H9 (cell line): Measurements from ENCODE around the gene CALHM6. TPM values are rescaled to one million over a fixed set of nuclear protein-coding genes. Genes with fewer than 3 reads are reported as not detected.

ENCODE experiments used
- DNase-seq: peaks from one replicate; pipeline ENCODE4 v3.0.0-alpha.2; 2017
- H2AFZ ChIP-seq: one replicate; pipeline ENCODE4 v1.6.1; 2013; ENCODE audit warnings: mild to moderate bottlenecking, low read length, control low read depth, moderate library complexity
- H2AK5ac ChIP-seq: 2 replicates; pipeline ENCODE4 v1.6.1; 2013; ENCODE audit warnings: low read length, control low read depth, mixed read lengths; ENCODE audit not compliant: insufficient read length
- H2BK120ac ChIP-seq: one replicate; pipeline ENCODE4 v1.6.1; 2013; ENCODE audit warnings: low read depth, mild to moderate bottlenecking, low read length, control low read depth, inconsistent platforms; ENCODE audit not compliant: poor library complexity, severe bottlenecking
- H2BK12ac ChIP-seq: 2 replicates; pipeline ENCODE4 v1.6.1; 2013; ENCODE audit warnings: low read length, control low read depth, mixed read lengths, low read depth; ENCODE audit not compliant: insufficient read length
- H2BK15ac ChIP-seq: 2 replicates; pipeline ENCODE4 v1.6.1; 2013; ENCODE audit warnings: low read depth, low read length, control low read depth
- H2BK20ac ChIP-seq: one replicate; pipeline ENCODE4 v1.6.1; 2013; ENCODE audit warnings: low read depth, mild to moderate bottlenecking, low read length, control low read depth, inconsistent platforms; ENCODE audit not compliant: poor library complexity, severe bottlenecking
- H2BK5ac ChIP-seq: 2 replicates; pipeline ENCODE4 v1.6.1; 2013; ENCODE audit warnings: low read length, control low read depth, mixed read lengths; ENCODE audit not compliant: insufficient read length
- H3K14ac ChIP-seq: 2 replicates; pipeline ENCODE4 v1.6.1; 2013; ENCODE audit warnings: low read length, control low read depth; ENCODE audit not compliant: insufficient read depth
- H3K18ac ChIP-seq: 2 replicates; pipeline ENCODE4 v1.6.1; 2013; ENCODE audit warnings: low read depth, mild to moderate bottlenecking, mixed read lengths, low read length, control low read depth; ENCODE audit not compliant: insufficient read length
- H3K23ac ChIP-seq: 2 replicates; pipeline ENCODE4 v1.6.1; 2013; ENCODE audit warnings: low read length, control low read depth, mixed read lengths, low read depth; ENCODE audit not compliant: insufficient read length
- H3K23me2 ChIP-seq: 2 replicates; pipeline ENCODE4 v1.6.1; 2013; ENCODE audit warnings: low read depth, mild to moderate bottlenecking, mixed read lengths, low read length, control low read depth; ENCODE audit not compliant: insufficient read length, poor library complexity, severe bottlenecking
- H3K27ac ChIP-seq: 2 replicates; pipeline ENCODE4 v1.5.1; 2013; ENCODE audit warnings: low read length, control low read depth, mixed read lengths, low read depth; ENCODE audit not compliant: insufficient read length
- H3K27me3 ChIP-seq: 2 replicates; pipeline ENCODE4 v1.6.1; 2013; ENCODE audit warnings: low read length, control low read depth, inconsistent platforms; ENCODE audit not compliant: insufficient read depth
- H3K4ac ChIP-seq: 2 replicates; pipeline ENCODE4 v1.6.1; 2013; ENCODE audit warnings: low read depth, mild to moderate bottlenecking, control low read depth, inconsistent platforms, low read length, moderate library complexity
- H3K4me1 ChIP-seq: 2 replicates; pipeline ENCODE4 v1.6.1; 2013; ENCODE audit warnings: low read length, control low read depth, inconsistent platforms; ENCODE audit not compliant: insufficient read depth
- H3K4me2 ChIP-seq: 2 replicates; pipeline ENCODE4 v1.6.1; 2013; ENCODE audit warnings: low read length, control low read depth, mixed read lengths; ENCODE audit not compliant: insufficient read length, insufficient read depth
- H3K56ac ChIP-seq: 2 replicates; pipeline ENCODE4 v1.6.1; 2013; ENCODE audit warnings: low read depth, mild to moderate bottlenecking, mixed read lengths, low read length, control low read depth; ENCODE audit not compliant: insufficient read length
- H3K79me1 ChIP-seq: 2 replicates; pipeline ENCODE4 v1.6.1; 2013; ENCODE audit warnings: low read depth, mild to moderate bottlenecking, moderate library complexity, low read length, control low read depth, inconsistent platforms; ENCODE audit not compliant: insufficient read depth, poor library complexity, severe bottlenecking
- H3K79me2 ChIP-seq: 2 replicates; pipeline ENCODE4 v1.6.1; 2013; ENCODE audit warnings: low read length, control low read depth, inconsistent platforms; ENCODE audit not compliant: insufficient read depth
- H3K9ac ChIP-seq: 2 replicates; pipeline ENCODE4 v1.6.1; 2013; ENCODE audit warnings: low read length, control low read depth, mixed read lengths; ENCODE audit not compliant: insufficient read length; ENCODE audit errors: extremely low read depth
- H3K9me3 ChIP-seq: one replicate; pipeline ENCODE4 v1.6.1; 2013; ENCODE audit warnings: low read depth, low read length, inconsistent platforms; ENCODE audit not compliant: control insufficient read depth
- H3T11ph ChIP-seq: one replicate; pipeline ENCODE4 v1.6.1; 2013; ENCODE audit warnings: mild to moderate bottlenecking, low read length, control low read depth, inconsistent platforms
- H4K20me1 ChIP-seq: one replicate; pipeline ENCODE4 v1.6.1; 2013; ENCODE audit not compliant: control insufficient read depth, insufficient read length, insufficient read depth
- H4K5ac ChIP-seq: 2 replicates; pipeline ENCODE4 v1.6.1; 2013; ENCODE audit warnings: low read depth, mild to moderate bottlenecking, mixed read lengths, low read length, control low read depth; ENCODE audit not compliant: insufficient read length
- H4K8ac ChIP-seq: replicated peaks from 2 replicates; pipeline ENCODE4 v1.6.1; 2013; ENCODE audit warnings: low read length, control low read depth, mixed read lengths, low read depth; ENCODE audit not compliant: insufficient read length
- H4K91ac ChIP-seq: 2 replicates; pipeline ENCODE4 v1.6.1; 2013; ENCODE audit warnings: low read depth, mild to moderate bottlenecking, moderate library complexity, mixed read lengths, low read length, control low read depth; ENCODE audit not compliant: insufficient read length
- H3K27ac Mint-ChIP-seq, 3 experiments: 2 replicates in 2 of 3; 3 replicates in 1 of 3; pipeline ENCODE4 v1.8.0; 2020 to 2021; ENCODE audit warnings: mixed read lengths in 3 of 3, mild to moderate bottlenecking in 1 of 3, moderate library complexity in 1 of 3
- H3K27me3 Mint-ChIP-seq: 2 replicates; pipeline ENCODE4 v1.8.0; 2021; ENCODE audit warnings: low read depth, mild to moderate bottlenecking, moderate library complexity, mixed read lengths
- H3K36me3 Mint-ChIP-seq, 3 experiments: 2 replicates in 2 of 3; 3 replicates in 1 of 3; pipeline ENCODE4 v1.8.0; 2020 to 2021; ENCODE audit warnings: low read depth in 3 of 3, mixed read lengths in 3 of 3; ENCODE audit not compliant: insufficient read depth in 1 of 3
- H3K4me1 Mint-ChIP-seq, 2 experiments: 2 replicates each; pipeline ENCODE4 v1.8.0; 2020; ENCODE audit warnings: mixed read lengths in 2 of 2
- H3K4me3 Mint-ChIP-seq, 2 experiments: 2 replicates in 1 of 2; 3 replicates in 1 of 2; pipeline ENCODE4 v1.8.0; 2020 to 2021; ENCODE audit warnings: mild to moderate bottlenecking in 2 of 2, mixed read lengths in 2 of 2, moderate library complexity in 1 of 2
- H3K9me3 Mint-ChIP-seq, 2 experiments: 2 replicates in 1 of 2; 3 replicates in 1 of 2; pipeline ENCODE4 v1.8.0; 2020; ENCODE audit warnings: mild to moderate bottlenecking in 2 of 2, mixed read lengths in 2 of 2, moderate library complexity in 1 of 2
- WGBS: extraction: QIAGEN DNeasy Blood & Tissue Kit; methylation state at CpG from one replicate; pipeline ENCODE4 v1.1.7; 2013; ENCODE audit warnings: missing lambda C conversion rate, low lambda C conversion rate, mixed read lengths; ENCODE audit not compliant: insufficient read length; ENCODE audit errors: extremely low coverage; 5-methylcytosine and 5-hydroxymethylcytosine counted together
- total RNA-seq: library from RNA; stranded (reverse); gene quantifications from 2 replicates; pipeline ENCODE4 v1.2.1, GENCODE V29; 2021
- TF ChIP-seq, protein P1 (sequence below): fragments of 200-600 bp; sonication (generic); conservative IDR thresholded peaks from 3 replicates; pipeline ENCODE4 v1.8.0; 2021; ENCODE audit warnings: antibody characterized with exemption, mild to moderate bottlenecking

The CALHM6 gene
- total RNA-seq, 1 experiment from 2014 or later = 0.44 TPM

DNA sequence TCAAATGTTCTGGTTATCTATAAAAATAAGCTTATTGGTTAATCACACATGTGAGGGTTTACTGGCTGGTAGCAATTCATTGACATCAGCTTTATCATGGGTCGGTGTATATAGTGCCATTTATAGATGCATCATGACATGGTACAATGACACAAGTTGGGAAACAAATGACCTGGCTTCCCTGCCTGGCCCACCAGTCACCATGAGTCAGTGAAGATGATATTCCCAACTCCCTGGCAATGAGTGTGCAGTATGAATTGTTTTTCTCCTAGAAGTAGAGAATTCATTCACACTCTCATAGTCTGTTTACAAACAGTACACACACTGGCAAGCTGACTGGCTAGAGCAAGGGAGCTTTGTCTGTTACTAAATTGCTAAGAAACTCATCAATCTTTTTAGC is 37.2 kb upstream of the CALHM6 start:
- Histone ChIP-seq H3K18ac (no peak overlapping the region), H2BK15ac (no peak overlapping the region), H3K79me2 (no peaks in the 10 kb centered on the region; the same call in 1 of the 2 replicates), H3K56ac (no peak overlapping the region), H2AK5ac (no peak overlapping the region), H4K20me1 (no peaks in the 10 kb centered on the region), H3K9ac (no peak overlapping the region), H3K79me1 (no peaks in the 10 kb centered on the region), H3T11ph (no peak overlapping the region), H2BK20ac (no peak overlapping the region), H4K91ac (no peak overlapping the region), H2BK12ac (no peak overlapping the region), H2BK5ac (no peak overlapping the region), H4K8ac (no peak overlapping the region), H3K4me2 (no peak overlapping the region), H4K5ac (no peak overlapping the region), H3K23me2 (no peaks in the 10 kb centered on the region), H2BK120ac (no peak overlapping the region), H3K4me1 (no peaks in the 10 kb centered on the region), H3K14ac (no peak overlapping the region), H3K4ac (no peak overlapping the region), H3K23ac (no peak overlapping the region), H3K27me3 (no peaks in the 10 kb centered on the region), H3K27ac (no peak overlapping the region), H2AFZ (no peak overlapping the region), H3K9me3 (no peaks in the 10 kb centered on the region)
- peaks cover 22 to 28% (median 22%) of the 10 kb centered on the region in 3 experiments for H3K36me3 Mint-ChIP-seq
- no peak overlapping the region for H3K4me3 Mint-ChIP-seq
- DNase-seq = no peak
- H3K9me3 Mint-ChIP-seq = no peaks in the 10 kb centered on the region
- peaks cover 13 to 15% of the 10 kb centered on the region in 2 experiments for H3K4me1 Mint-ChIP-seq
- no CpG with 5 or more reads among the region's 1 CpG for WGBS
- no peaks in the 10 kb centered on the region for H3K27me3 Mint-ChIP-seq
- TF ChIP-seq, protein P1, sequence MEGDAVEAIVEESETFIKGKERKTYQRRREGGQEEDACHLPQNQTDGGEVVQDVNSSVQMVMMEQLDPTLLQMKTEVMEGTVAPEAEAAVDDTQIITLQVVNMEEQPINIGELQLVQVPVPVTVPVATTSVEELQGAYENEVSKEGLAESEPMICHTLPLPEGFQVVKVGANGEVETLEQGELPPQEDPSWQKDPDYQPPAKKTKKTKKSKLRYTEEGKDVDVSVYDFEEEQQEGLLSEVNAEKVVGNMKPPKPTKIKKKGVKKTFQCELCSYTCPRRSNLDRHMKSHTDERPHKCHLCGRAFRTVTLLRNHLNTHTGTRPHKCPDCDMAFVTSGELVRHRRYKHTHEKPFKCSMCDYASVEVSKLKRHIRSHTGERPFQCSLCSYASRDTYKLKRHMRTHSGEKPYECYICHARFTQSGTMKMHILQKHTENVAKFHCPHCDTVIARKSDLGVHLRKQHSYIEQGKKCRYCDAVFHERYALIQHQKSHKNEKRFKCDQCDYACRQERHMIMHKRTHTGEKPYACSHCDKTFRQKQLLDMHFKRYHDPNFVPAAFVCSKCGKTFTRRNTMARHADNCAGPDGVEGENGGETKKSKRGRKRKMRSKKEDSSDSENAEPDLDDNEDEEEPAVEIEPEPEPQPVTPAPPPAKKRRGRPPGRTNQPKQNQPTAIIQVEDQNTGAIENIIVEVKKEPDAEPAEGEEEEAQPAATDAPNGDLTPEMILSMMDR = no peak
- H3K27ac Mint-ChIP-seq = no peak overlapping the region
